ENCODE results near the gene ZNF444.

The ZNF444 gene

GRCh38 chr19:56158170-56158757 lies 17.2 kb downstream of the ZNF444 start:
- H3K4me3 ChIP-seq (ENCODE audit: insufficient read depth, low read depth, low read length, poor library complexity, severe bottlenecking): no peak overlapping the region
- no peak overlapping the region for H3K27ac ChIP-seq (ENCODE audit: insufficient read depth, low read length, poor library complexity, severe bottlenecking)
- DNase-seq: no peak
- peaks cover 37% of the 10 kb centered on the region for H3K36me3 ChIP-seq (ENCODE audit: control insufficient read depth, insufficient read depth, low read length)
- H3K4me1 ChIP-seq (ENCODE audit: control insufficient read depth, insufficient read depth, low read length, poor library complexity, severe bottlenecking): no peaks in the 10 kb centered on the region
- H3K27me3 ChIP-seq (replicated peaks; ENCODE audit: control insufficient read depth, insufficient read depth, low read length, poor library complexity, severe bottlenecking): no peaks in the 10 kb centered on the region
- H3K9me3 ChIP-seq (ENCODE audit: control insufficient read depth, low read length): no peaks in the 10 kb centered on the region

GRCh38 chr19:56159009-56159559 lies 18.0 kb downstream of the ZNF444 start:
- Histone ChIP-seq H3K9me3 (ENCODE audit: control insufficient read depth, low read length) (no peaks in the 10 kb centered on the region), H3K27me3 (replicated peaks; ENCODE audit: control insufficient read depth, insufficient read depth, low read length, poor library complexity, severe bottlenecking) (no peaks in the 10 kb centered on the region), H3K27ac (ENCODE audit: insufficient read depth, low read length, poor library complexity, severe bottlenecking) (no peak overlapping the region), H3K36me3 (ENCODE audit: control insufficient read depth, insufficient read depth, low read length) (peaks cover 37% of the 10 kb centered on the region), H3K4me3 (ENCODE audit: insufficient read depth, low read depth, low read length, poor library complexity, severe bottlenecking) (no peak overlapping the region), H3K4me1 (ENCODE audit: control insufficient read depth, insufficient read depth, low read length, poor library complexity, severe bottlenecking) (no peaks in the 10 kb centered on the region)
- DNase-seq: no peak

GRCh38 chr19:56159622-56160271 lies 18.7 kb downstream of the ZNF444 start:
- Histone ChIP-seq H3K4me1 (ENCODE audit: control insufficient read depth, insufficient read depth, low read length, poor library complexity, severe bottlenecking) (no peaks in the 10 kb centered on the region), H3K4me3 (ENCODE audit: insufficient read depth, low read depth, low read length, poor library complexity, severe bottlenecking) (no peak overlapping the region), H3K27me3 (replicated peaks; ENCODE audit: control insufficient read depth, insufficient read depth, low read length, poor library complexity, severe bottlenecking) (no peaks in the 10 kb centered on the region), H3K9me3 (ENCODE audit: control insufficient read depth, low read length) (no peaks in the 10 kb centered on the region), H3K27ac (ENCODE audit: insufficient read depth, low read length, poor library complexity, severe bottlenecking) (no peak overlapping the region), H3K36me3 (ENCODE audit: control insufficient read depth, insufficient read depth, low read length) (peaks cover 34% of the 10 kb centered on the region)
- no peak for DNase-seq

DNA sequence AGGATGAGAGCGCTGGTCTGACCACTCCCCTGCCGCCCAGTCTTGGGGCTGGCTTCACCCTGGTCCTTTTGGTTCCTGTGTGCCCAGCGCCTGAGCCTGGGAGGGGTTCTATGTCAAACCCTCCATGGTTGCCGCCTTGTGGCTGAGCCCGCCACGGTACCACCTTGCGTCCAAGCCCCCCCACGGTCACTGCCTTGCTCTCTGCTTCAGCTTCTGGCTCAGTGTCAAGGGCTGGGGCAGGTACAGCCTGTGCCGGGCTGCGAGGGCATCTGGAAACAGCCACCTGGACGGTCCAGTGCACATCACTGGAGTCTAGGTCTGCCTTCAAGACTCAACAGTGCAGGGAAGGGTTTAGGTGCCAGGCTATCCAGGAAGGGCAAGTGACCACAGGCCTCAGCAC lies 20.4 kb downstream of the ZNF444 start:
- Histone ChIP-seq H3K36me3 (ENCODE audit: control insufficient read depth, insufficient read depth, low read length) (peaks cover 19% of the 10 kb centered on the region), H3K4me3 (ENCODE audit: insufficient read depth, low read depth, low read length, poor library complexity, severe bottlenecking) (no peak overlapping the region), H3K27ac (ENCODE audit: insufficient read depth, low read length, poor library complexity, severe bottlenecking) (no peak overlapping the region), H3K9me3 (ENCODE audit: control insufficient read depth, low read length) (no peaks in the 10 kb centered on the region), H3K4me1 (ENCODE audit: control insufficient read depth, insufficient read depth, low read length, poor library complexity, severe bottlenecking) (no peaks in the 10 kb centered on the region), H3K27me3 (replicated peaks; ENCODE audit: control insufficient read depth, insufficient read depth, low read length, poor library complexity, severe bottlenecking) (peaks cover 5% of the 10 kb centered on the region)
- no peak for DNase-seq

- Histone ChIP-seq H3K36me3 (ENCODE audit: control insufficient read depth, insufficient read depth, low read length) (peaks cover 19% of the 10 kb centered on the region), H3K4me3 (ENCODE audit: insufficient read depth, low read depth, low read length, poor library complexity, severe bottlenecking) (no peak overlapping the region), H3K27ac (ENCODE audit: insufficient read depth, low read length, poor library complexity, severe bottlenecking) (no peak overlapping the region), H3K9me3 (ENCODE audit: control insufficient read depth, low read length) (no peaks in the 10 kb centered on the region), H3K4me1 (ENCODE audit: control insufficient read depth, insufficient read depth, low read length, poor library complexity, severe bottlenecking) (no peaks in the 10 kb centered on the region), H3K27me3 (replicated peaks; ENCODE audit: control insufficient read depth, insufficient read depth, low read length, poor library complexity, severe bottlenecking) (peaks cover 5% of the 10 kb centered on the region)
- DNase-seq: no peak
Measured at GRCh38 chr19:56162258-56162657, 21.2 kb downstream of the ZNF444 start.

DNA sequence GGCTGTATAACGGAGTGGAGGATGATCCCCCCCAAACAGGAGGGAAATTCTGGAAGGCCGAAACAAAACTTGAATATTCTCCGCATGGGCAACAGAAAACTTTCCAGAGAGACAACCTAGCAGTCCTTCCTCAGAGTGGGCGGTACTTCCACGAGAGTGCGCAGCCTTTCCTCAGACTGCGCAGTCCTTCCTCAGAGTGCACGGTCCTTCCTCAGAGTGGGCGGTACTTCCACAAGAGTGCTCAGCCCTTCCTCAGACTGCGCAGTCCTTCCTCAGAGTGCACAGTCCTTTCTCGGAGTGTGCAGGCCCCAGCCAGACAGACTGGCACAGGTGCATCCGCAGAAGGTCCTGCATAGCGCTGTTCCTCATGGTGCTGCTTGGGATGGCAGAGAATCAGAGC lies 22.0 kb downstream of the ZNF444 start:
- DNase-seq: no peak
- H3K4me3 ChIP-seq (ENCODE audit: insufficient read depth, low read depth, low read length, poor library complexity, severe bottlenecking): no peak overlapping the region
- no peak overlapping the region for H3K27ac ChIP-seq (ENCODE audit: insufficient read depth, low read length, poor library complexity, severe bottlenecking)
- no peaks in the 10 kb centered on the region for H3K9me3 ChIP-seq (ENCODE audit: control insufficient read depth, low read length)
- peaks cover 5% of the 10 kb centered on the region for H3K27me3 ChIP-seq (replicated peaks; ENCODE audit: control insufficient read depth, insufficient read depth, low read length, poor library complexity, severe bottlenecking)
- no peaks in the 10 kb centered on the region for H3K4me1 ChIP-seq (ENCODE audit: control insufficient read depth, insufficient read depth, low read length, poor library complexity, severe bottlenecking)
- peaks cover 19% of the 10 kb centered on the region for H3K36me3 ChIP-seq (ENCODE audit: control insufficient read depth, insufficient read depth, low read length)

DNA sequence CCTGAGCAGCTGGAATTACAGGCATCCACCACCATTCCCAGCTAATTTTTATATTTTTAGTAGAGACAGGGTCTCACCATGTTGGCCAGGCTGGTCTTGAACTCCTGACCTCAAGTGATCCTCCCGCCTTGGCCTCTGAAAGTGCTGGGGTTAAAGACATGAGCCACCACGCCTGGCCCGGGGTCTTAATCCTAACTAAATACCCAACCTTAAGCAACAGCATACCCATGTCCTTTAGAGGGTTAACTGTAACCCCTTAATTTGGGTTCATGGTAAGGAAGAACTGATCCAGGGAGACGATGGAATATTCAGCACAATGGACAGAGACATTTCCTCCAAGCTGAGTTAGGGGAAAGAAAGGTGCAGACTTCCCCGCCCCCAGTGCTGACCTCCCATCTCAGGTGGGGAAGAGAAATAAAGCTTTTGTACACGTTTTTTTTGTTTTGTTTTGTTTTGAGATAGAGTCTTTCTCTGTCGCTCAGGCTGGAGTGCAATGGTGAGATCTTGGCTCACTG lies 26.0 kb downstream of the ZNF444 start:
- no peak overlapping the region for H3K27ac ChIP-seq (ENCODE audit: insufficient read depth, low read length, poor library complexity, severe bottlenecking)
- no peak for DNase-seq

GRCh38 chr19:56170261-56170660 lies 29.2 kb downstream of the ZNF444 start:
- Histone ChIP-seq H3K4me3 (ENCODE audit: insufficient read depth, low read depth, low read length, poor library complexity, severe bottlenecking) (no peak overlapping the region), H3K4me1 (ENCODE audit: control insufficient read depth, insufficient read depth, low read length, poor library complexity, severe bottlenecking) (no peaks in the 10 kb centered on the region), H3K9me3 (ENCODE audit: control insufficient read depth, low read length) (no peaks in the 10 kb centered on the region), H3K36me3 (ENCODE audit: control insufficient read depth, insufficient read depth, low read length) (no peaks in the 10 kb centered on the region), H3K27me3 (replicated peaks; ENCODE audit: control insufficient read depth, insufficient read depth, low read length, poor library complexity, severe bottlenecking) (peaks cover 3% of the 10 kb centered on the region), H3K27ac (ENCODE audit: insufficient read depth, low read length, poor library complexity, severe bottlenecking) (no peak overlapping the region)
- DNase-seq: no peak

More for the DNA sequence above, 26.0 kb downstream of the ZNF444 start:
- H3K4me1 ChIP-seq (ENCODE audit: control insufficient read depth, insufficient read depth, low read length, poor library complexity, severe bottlenecking): no peaks in the 10 kb centered on the region
- H3K27me3 ChIP-seq (replicated peaks; ENCODE audit: control insufficient read depth, insufficient read depth, low read length, poor library complexity, severe bottlenecking): peaks cover 5% of the 10 kb centered on the region
- no peak overlapping the region for H3K4me3 ChIP-seq (ENCODE audit: insufficient read depth, low read depth, low read length, poor library complexity, severe bottlenecking)
- no peaks in the 10 kb centered on the region for H3K9me3 ChIP-seq (ENCODE audit: control insufficient read depth, low read length)
- H3K36me3 ChIP-seq (ENCODE audit: control insufficient read depth, insufficient read depth, low read length): no peaks in the 10 kb centered on the region

- Histone ChIP-seq H3K36me3 (ENCODE audit: control insufficient read depth, insufficient read depth, low read length) (no peaks in the 10 kb centered on the region), H3K27ac (ENCODE audit: insufficient read depth, low read length, poor library complexity, severe bottlenecking) (no peak overlapping the region), H3K4me1 (ENCODE audit: control insufficient read depth, insufficient read depth, low read length, poor library complexity, severe bottlenecking) (no peaks in the 10 kb centered on the region), H3K9me3 (ENCODE audit: control insufficient read depth, low read length) (no peaks in the 10 kb centered on the region), H3K27me3 (replicated peaks; ENCODE audit: control insufficient read depth, insufficient read depth, low read length, poor library complexity, severe bottlenecking) (no peaks in the 10 kb centered on the region), H3K4me3 (ENCODE audit: insufficient read depth, low read depth, low read length, poor library complexity, severe bottlenecking) (no peak overlapping the region)
- DNase-seq: no peak
Measured at GRCh38 chr19:56174086-56174485, 33.0 kb downstream of the ZNF444 start.

DNA sequence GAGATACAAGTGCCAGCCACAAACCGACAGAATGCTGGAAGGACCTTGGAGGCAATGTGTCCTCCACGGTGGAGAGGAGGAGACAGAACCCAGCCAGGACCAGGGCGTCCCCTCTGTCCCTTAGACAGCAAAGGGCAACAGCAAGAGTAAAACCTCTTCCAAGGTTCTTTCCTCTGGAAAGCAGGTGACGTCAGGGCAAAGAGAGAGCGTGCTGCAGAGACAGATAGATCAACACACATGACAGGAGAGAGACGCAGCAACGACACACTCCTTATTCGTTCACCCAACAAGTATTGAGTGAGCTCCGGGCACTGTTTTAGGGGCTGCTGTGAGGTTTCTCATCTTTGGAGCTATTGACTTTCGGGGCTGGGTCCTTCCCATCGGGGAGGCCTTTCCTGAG lies 33.5 kb downstream of the ZNF444 start:
- H3K4me1 ChIP-seq (ENCODE audit: control insufficient read depth, insufficient read depth, low read length, poor library complexity, severe bottlenecking): no peaks in the 10 kb centered on the region

More for the DNA sequence above, 33.5 kb downstream of the ZNF444 start:
- no peak for DNase-seq
- Histone ChIP-seq H3K4me3 (ENCODE audit: insufficient read depth, low read depth, low read length, poor library complexity, severe bottlenecking) (no peak overlapping the region), H3K27me3 (replicated peaks; ENCODE audit: control insufficient read depth, insufficient read depth, low read length, poor library complexity, severe bottlenecking) (no peaks in the 10 kb centered on the region), H3K27ac (ENCODE audit: insufficient read depth, low read length, poor library complexity, severe bottlenecking) (no peak overlapping the region), H3K9me3 (ENCODE audit: control insufficient read depth, low read length) (no peaks in the 10 kb centered on the region), H3K36me3 (ENCODE audit: control insufficient read depth, insufficient read depth, low read length) (no peaks in the 10 kb centered on the region)

Data from effector memory CD4-positive, alpha-beta T cell (primary cell).